NOMO-1 treated with DMSO at 0.1 percent for 48 hours (cell line): ENCODE measurements around the gene SELPLG.
A peak's percentile ranks its signal among the peaks of the same experiment; 100 is the strongest.
"Not testable (repeated sequence)": the region's sequence is repeated elsewhere in the genome, so short reads cannot be mapped to it uniquely, and the experiment has no call there.

Experiments
- DNase-seq: peaks from one replicate; lab custom pipeline; 2025; ENCODE audit not compliant: unreplicated experiment; lab: John Stamatoyannopoulos, UW

Gene SELPLG

GRCh38 chr12:108620236-108620879 is 13.3 kb downstream of the SELPLG start:
- no peak for DNase-seq

GRCh38 chr12:108619369-108620160 is 14.1 kb downstream of the SELPLG start:
- no peak for DNase-seq

GRCh38 chr12:108618953-108619274 is 14.8 kb downstream of the SELPLG start:
- not testable (repeated sequence) for DNase-seq

- peak; percentile 36 for DNase-seq
Observed at GRCh38 chr12:108618079-108618952, 15.4 kb downstream of the SELPLG start.

GRCh38 chr12:108616941-108617858 is 16.5 kb downstream of the SELPLG start:
- no peak for DNase-seq

GRCh38 chr12:108616359-108616758 is 17.3 kb downstream of the SELPLG start:
- DNase-seq = no peak

GRCh38 chr12:108615918-108616317 is 17.8 kb downstream of the SELPLG start:
- DNase-seq = no peak

GRCh38 chr12:108614639-108615038 is 19.1 kb downstream of the SELPLG start:
- DNase-seq = no peak

- DNase-seq = no peak
Observed at GRCh38 chr12:108614041-108614440, 19.7 kb downstream of the SELPLG start.

- no peak for DNase-seq
Observed at GRCh38 chr12:108613548-108613947, 20.1 kb downstream of the SELPLG start.

- DNase-seq = no peak
Observed at GRCh38 chr12:108612788-108613282, 20.9 kb downstream of the SELPLG start.

GRCh38 chr12:108611884-108612415 is 21.7 kb downstream of the SELPLG start:
- DNase-seq = peak; percentile 30

GRCh38 chr12:108610856-108611605 is 22.7 kb downstream of the SELPLG start:
- no peak for DNase-seq

- no peak for DNase-seq
Observed at GRCh38 chr12:108610336-108610815, 23.3 kb downstream of the SELPLG start.

GRCh38 chr12:108609537-108610335 is 24.0 kb downstream of the SELPLG start:
- no peak for DNase-seq

GRCh38 chr12:108608616-108609015 is 25.1 kb downstream of the SELPLG start:
- no peak for DNase-seq

- DNase-seq = no peak
Observed at GRCh38 chr12:108607981-108608600, 25.6 kb downstream of the SELPLG start.

GRCh38 chr12:108606492-108606891 is 27.2 kb downstream of the SELPLG start:
- DNase-seq = no peak
